ENCODE data around the gene REEP3.

The REEP3 gene

GRCh38 chr10:63641799-63642198 is 120.6 kb downstream of the REEP3 start:
- Histone ChIP-seq H3K4me2 (ENCODE audit: low read length) (no peak overlapping the region), H3K9me2 (ENCODE audit: low read depth, low read length) (no peaks in the 10 kb centered on the region), H3K27me3 (ENCODE audit: insufficient read depth, low read length) (no peaks in the 10 kb centered on the region), H3K27ac (ENCODE audit: low read depth, low read length, poor library complexity, severe bottlenecking) (no peak overlapping the region), H3K4me3 (ENCODE audit: low read depth, low read length, poor library complexity, severe bottlenecking) (no peak overlapping the region), H3K36me3 (ENCODE audit: insufficient read depth, low read length) (no peaks in the 10 kb centered on the region), H3K9me3 (ENCODE audit: low read length) (no peaks in the 10 kb centered on the region), H3F3A (ENCODE audit: insufficient read depth, low read length) (no peaks in the 10 kb centered on the region), H3K9ac (ENCODE audit: low read length) (no peak overlapping the region), H3K79me2 (ENCODE audit: insufficient read depth, low read length) (no peaks in the 10 kb centered on the region), H3K4me1 (ENCODE audit: insufficient read depth, low read length, severe bottlenecking) (no peaks in the 10 kb centered on the region), H4K20me1 (ENCODE audit: insufficient read depth, low read length) (no peaks in the 10 kb centered on the region), H2AFZ (ENCODE audit: low read length) (no peak overlapping the region)
- TF ChIP-seq EZH2 (IDR thresholded peaks at IDR 0.05; ENCODE audit: borderline replicate concordance, low read length), result no peak
- TF ChIP-seq, protein P1, sequence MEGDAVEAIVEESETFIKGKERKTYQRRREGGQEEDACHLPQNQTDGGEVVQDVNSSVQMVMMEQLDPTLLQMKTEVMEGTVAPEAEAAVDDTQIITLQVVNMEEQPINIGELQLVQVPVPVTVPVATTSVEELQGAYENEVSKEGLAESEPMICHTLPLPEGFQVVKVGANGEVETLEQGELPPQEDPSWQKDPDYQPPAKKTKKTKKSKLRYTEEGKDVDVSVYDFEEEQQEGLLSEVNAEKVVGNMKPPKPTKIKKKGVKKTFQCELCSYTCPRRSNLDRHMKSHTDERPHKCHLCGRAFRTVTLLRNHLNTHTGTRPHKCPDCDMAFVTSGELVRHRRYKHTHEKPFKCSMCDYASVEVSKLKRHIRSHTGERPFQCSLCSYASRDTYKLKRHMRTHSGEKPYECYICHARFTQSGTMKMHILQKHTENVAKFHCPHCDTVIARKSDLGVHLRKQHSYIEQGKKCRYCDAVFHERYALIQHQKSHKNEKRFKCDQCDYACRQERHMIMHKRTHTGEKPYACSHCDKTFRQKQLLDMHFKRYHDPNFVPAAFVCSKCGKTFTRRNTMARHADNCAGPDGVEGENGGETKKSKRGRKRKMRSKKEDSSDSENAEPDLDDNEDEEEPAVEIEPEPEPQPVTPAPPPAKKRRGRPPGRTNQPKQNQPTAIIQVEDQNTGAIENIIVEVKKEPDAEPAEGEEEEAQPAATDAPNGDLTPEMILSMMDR (IDR thresholded peaks at IDR 0.05; ENCODE audit: low read length), result no peak

GRCh38 chr10:63642808-63643207 is 121.6 kb downstream of the REEP3 start:
- Histone ChIP-seq H2AFZ (ENCODE audit: low read length) (no peak overlapping the region), H3K4me2 (ENCODE audit: low read length) (no peak overlapping the region), H3K4me3 (ENCODE audit: low read depth, low read length, poor library complexity, severe bottlenecking) (no peak overlapping the region), H3F3A (ENCODE audit: insufficient read depth, low read length) (no peaks in the 10 kb centered on the region), H4K20me1 (ENCODE audit: insufficient read depth, low read length) (no peaks in the 10 kb centered on the region), H3K79me2 (ENCODE audit: insufficient read depth, low read length) (no peaks in the 10 kb centered on the region), H3K4me1 (ENCODE audit: insufficient read depth, low read length, severe bottlenecking) (no peaks in the 10 kb centered on the region), H3K27ac (ENCODE audit: low read depth, low read length, poor library complexity, severe bottlenecking) (no peak overlapping the region), H3K27me3 (ENCODE audit: insufficient read depth, low read length) (no peaks in the 10 kb centered on the region), H3K9me2 (ENCODE audit: low read depth, low read length) (no peaks in the 10 kb centered on the region), H3K9me3 (ENCODE audit: low read length) (no peaks in the 10 kb centered on the region), H3K36me3 (ENCODE audit: insufficient read depth, low read length) (no peaks in the 10 kb centered on the region), H3K9ac (ENCODE audit: low read length) (no peak overlapping the region)
- TF ChIP-seq, protein P1 (IDR thresholded peaks at IDR 0.05; ENCODE audit: low read length), result no peak
- TF ChIP-seq EZH2 (IDR thresholded peaks at IDR 0.05; ENCODE audit: borderline replicate concordance, low read length), result no peak

GRCh38 chr10:63644418-63645142 is 123.4 kb downstream of the REEP3 start:
- no peaks in the 10 kb centered on the region for H3K36me3 ChIP-seq (ENCODE audit: insufficient read depth, low read length)
- H3K4me2 ChIP-seq (ENCODE audit: low read length), result no peak overlapping the region
- no peak overlapping the region for H3K27ac ChIP-seq (ENCODE audit: low read depth, low read length, poor library complexity, severe bottlenecking)
- H3K9me2 ChIP-seq (ENCODE audit: low read depth, low read length), result no peaks in the 10 kb centered on the region
- no peaks in the 10 kb centered on the region for H3K79me2 ChIP-seq (ENCODE audit: insufficient read depth, low read length)
- no peaks in the 10 kb centered on the region for H3F3A ChIP-seq (ENCODE audit: insufficient read depth, low read length)
- no peak overlapping the region for H3K4me3 ChIP-seq (ENCODE audit: low read depth, low read length, poor library complexity, severe bottlenecking)
- TF ChIP-seq, protein P1 (IDR thresholded peaks at IDR 0.05; ENCODE audit: low read length), result no peak
- no peak for TF ChIP-seq EZH2 (IDR thresholded peaks at IDR 0.05; ENCODE audit: borderline replicate concordance, low read length)
- no peaks in the 10 kb centered on the region for H3K9me3 ChIP-seq (ENCODE audit: low read length)
- H3K27me3 ChIP-seq (ENCODE audit: insufficient read depth, low read length), result no peaks in the 10 kb centered on the region
- no peaks in the 10 kb centered on the region for H4K20me1 ChIP-seq (ENCODE audit: insufficient read depth, low read length)
- H3K9ac ChIP-seq (ENCODE audit: low read length), result no peak overlapping the region
- H2AFZ ChIP-seq (ENCODE audit: low read length), result no peak overlapping the region
- H3K4me1 ChIP-seq (ENCODE audit: insufficient read depth, low read length, severe bottlenecking), result no peaks in the 10 kb centered on the region
